CMK (cell line): ENCODE measurements around the gene KREMEN1.
A peak's percentile ranks its signal among the peaks of the same experiment; 100 is the strongest.

Experiments
- DNase-seq: peaks from one replicate; pipeline ENCODE4 v3.0.0-alpha.2; 2010; ENCODE audit warnings: low read depth

Gene KREMEN1

DNA sequence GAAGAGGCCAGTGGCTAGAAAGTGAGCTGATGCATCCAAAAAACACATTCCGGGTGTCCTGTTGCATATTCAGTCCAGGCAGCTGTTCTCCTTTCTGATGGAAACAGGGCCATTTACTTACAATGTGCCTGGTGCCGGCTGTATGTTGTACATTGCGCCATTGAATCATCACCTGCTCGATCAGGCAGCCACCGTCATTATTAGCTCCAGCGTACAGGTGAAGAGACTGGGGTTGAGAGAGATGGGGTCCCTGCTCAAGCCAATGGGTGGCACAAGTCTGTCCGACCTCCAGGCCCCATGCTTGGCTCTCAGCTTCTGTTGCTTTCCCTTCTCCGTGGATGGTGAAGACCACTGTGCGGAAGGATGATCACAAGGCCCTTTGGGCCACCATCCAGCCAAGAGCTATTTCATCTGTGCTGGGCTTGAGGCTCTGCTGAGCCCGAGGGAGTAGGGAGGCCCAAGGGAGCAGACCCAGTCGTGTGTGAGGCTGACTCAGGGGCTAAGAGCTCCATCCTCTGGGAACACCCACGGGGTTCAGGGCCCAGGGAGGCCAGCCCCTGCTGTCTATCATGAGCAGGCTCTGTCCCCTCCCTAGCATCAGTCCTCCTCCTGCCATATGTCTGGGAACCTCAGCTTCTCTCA is 112.1 kb downstream of the KREMEN1 start:
- DNase-seq, result no peak

GRCh38 chr22:29186302-29186701 is 113.5 kb downstream of the KREMEN1 start:
- DNase-seq, result no peak

DNA sequence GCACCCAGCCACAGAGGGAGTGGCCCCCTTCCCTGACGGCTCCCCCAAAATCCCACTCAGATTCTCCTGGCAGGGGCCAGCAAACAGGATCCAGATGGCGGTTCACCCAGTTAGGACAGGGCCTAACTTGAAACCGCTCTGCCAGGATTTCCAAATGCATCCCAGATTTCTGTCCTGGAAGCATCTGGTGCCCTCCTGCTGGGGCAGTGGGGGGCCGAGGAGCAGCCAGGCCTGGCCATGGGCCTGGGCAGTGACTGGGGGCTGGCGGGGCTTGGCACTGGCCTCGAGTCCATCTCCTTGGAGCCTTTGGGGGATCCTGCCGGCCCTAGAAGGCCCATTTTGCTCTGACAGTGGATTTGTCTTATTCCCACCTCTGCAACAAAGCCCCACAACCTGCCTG is 115.0 kb downstream of the KREMEN1 start:
- DNase-seq, result no peak

- no peak for DNase-seq
Observed at GRCh38 chr22:29190051-29190450, 117.2 kb downstream of the KREMEN1 start.

- DNase-seq, result no peak
Observed at GRCh38 chr22:29190918-29191317, 118.1 kb downstream of the KREMEN1 start.

- DNase-seq, result no peak
Observed at GRCh38 chr22:29193021-29193420, 120.2 kb downstream of the KREMEN1 start.

GRCh38 chr22:29194184-29194583 is 121.3 kb downstream of the KREMEN1 start:
- no peak for DNase-seq

DNA sequence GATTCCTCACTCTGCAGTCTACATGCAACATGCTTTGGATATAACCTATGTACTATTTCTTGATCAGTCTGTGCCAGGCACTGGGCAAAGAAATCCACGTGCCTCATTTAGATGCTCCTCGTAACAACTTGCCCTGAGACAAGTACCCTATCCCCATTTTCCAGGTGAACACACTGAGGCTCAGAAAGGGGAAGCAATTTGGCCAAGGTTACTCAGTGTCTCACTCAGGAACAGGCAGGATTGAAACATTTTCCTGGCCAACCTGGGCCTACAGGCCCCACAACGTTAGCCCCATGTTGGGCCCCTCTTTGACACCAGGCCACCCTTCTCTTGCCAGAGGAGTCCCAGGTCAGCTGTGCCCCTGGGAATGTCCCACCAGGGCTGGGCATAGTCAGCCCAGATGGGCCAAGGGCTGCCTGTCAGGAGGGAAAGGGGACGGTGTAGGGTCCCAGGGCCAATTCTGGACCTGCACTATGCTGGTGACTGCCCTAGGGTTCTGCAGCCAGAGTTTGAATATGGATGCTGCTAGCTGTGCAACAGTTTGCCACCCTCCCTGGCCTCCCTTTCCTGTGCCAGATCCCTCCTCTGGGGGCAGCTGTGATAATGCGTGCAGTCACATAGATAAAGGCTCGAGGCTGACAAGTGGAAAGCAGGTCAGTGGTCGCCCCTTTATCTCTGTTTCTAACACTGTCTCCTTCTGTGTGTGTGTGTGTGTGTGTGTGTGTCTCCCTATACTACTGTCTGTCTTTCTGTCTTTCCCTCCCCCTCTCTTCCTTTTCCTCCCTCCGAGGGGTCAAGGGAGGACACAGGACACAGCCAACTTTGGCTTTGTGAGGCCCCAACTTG is 122.5 kb downstream of the KREMEN1 start:
- DNase-seq, result peak; percentile 94

DNA sequence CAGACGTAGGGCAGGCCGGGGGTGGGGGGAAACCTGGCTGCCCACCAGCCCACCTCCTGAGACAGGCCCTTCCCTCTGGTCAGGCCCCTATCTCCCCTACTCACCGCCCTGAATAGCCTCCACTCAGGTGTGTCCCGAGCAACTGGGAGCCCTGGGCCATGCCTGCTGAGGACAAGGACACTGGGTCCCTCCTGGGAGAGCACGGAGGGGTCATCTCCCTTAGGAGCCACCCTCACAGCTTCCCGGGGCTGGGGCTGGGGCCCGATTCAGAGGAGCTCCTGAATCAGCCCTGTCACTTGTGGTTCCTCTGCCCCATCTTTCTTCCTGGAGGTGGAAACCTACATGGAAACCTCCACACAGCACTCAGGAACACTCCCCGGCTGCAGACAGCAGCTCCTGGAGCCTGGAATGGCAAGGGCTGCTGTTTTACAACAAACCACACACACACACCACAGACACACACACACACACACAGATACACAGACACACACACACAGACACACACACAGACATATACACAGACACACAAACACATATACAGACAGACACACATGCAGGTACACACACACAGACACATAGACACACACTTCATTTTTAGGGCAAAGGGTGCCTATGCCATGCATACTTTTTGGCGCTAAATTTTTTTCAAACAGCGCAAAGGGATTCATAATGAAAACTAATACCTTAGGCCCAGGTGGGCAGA is 123.3 kb downstream of the KREMEN1 start:
- no peak for DNase-seq

- DNase-seq, result no peak
Observed at GRCh38 chr22:29197096-29197495, 124.3 kb downstream of the KREMEN1 start.

DNA sequence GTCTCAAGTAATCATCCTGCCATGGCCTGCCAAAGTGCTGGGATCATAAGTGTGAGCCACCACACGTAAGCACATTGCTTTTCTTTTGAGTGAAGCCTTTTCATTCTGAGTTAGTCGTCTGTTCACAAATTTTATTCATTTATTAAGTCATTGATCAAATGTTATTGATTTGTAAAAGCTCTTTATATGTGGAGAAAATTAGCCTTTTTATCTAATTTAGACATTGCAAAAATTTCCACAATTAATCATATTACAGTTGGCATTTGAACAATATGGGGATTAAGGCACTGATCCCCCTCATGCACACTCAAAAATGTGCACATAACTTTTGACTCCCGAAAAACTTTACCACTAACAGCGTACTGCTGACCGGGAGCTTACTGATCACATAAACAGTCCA is 125.4 kb downstream of the KREMEN1 start:
- no peak for DNase-seq

DNA sequence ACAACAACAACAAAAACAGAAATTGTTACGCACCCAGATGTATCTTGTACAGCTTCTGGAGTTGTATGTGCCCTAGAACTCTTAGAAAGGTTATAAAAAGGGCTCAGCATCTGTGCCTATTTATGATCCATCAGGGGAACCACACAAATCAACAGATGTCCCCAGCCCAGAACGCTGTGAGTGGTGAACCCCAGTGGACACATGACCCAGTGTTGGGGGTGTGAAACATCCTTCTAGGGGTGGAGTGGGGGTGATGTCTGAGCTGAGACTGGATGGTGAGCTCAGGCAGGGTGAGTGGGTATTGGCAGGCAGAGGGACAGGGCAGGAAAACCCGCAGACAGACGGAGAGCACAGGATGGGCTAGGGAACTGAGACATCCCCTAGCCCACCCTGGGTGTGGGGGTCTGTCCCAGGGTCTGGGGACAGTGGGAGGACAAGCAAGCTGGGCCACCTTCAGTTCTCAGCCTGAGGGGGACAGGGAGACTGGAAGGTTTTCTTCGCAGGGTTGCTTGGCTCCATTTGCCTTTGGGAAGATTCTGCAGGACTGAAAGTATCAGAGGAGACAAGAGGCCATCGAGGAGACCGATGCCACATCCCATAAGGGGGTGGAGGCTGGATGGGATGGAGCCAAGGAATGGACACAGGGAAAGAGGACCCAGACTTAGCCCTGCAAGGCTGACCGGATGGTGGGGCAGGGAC is 127.0 kb downstream of the KREMEN1 start:
- DNase-seq, result no peak

DNA sequence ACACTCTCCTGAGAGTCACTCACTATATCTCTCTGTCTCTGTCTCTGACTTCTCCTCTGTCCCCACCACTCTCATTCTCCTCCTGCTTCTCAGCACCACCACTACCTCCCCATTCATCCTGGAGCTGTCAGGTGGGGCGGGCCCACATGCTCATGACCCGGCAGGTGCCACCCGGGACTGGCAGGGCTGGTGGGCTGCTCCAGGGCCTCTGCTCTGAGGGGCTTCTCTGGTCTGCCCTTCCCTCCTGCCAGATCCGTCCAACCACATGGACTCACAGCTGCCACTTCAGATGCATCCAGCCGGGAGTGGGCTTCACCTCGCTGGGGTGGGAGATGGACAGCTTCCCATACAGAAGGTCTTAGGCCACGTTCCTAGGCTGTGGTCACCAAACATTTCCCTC is 128.1 kb downstream of the KREMEN1 start:
- no peak for DNase-seq

DNA sequence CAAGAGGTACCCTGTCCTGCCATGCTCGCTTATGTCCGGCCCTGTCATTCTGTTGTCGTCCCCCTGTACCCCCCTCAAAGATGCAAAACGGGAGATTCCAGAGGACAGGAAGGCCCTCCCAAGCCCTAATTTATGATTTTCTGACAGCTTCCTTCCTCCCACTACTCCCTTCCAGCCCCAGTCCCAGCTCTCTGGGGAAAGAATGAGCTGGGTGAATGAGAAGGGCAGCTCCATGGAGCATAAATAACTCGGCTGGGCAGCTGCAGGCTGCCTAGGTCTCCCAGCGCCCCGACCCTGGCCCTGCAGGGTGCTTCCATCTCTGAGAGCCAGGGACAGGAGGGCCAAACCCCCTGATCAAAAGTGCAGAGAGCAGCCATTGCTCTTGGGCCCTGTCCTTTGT is 128.9 kb downstream of the KREMEN1 start:
- no peak for DNase-seq

DNA sequence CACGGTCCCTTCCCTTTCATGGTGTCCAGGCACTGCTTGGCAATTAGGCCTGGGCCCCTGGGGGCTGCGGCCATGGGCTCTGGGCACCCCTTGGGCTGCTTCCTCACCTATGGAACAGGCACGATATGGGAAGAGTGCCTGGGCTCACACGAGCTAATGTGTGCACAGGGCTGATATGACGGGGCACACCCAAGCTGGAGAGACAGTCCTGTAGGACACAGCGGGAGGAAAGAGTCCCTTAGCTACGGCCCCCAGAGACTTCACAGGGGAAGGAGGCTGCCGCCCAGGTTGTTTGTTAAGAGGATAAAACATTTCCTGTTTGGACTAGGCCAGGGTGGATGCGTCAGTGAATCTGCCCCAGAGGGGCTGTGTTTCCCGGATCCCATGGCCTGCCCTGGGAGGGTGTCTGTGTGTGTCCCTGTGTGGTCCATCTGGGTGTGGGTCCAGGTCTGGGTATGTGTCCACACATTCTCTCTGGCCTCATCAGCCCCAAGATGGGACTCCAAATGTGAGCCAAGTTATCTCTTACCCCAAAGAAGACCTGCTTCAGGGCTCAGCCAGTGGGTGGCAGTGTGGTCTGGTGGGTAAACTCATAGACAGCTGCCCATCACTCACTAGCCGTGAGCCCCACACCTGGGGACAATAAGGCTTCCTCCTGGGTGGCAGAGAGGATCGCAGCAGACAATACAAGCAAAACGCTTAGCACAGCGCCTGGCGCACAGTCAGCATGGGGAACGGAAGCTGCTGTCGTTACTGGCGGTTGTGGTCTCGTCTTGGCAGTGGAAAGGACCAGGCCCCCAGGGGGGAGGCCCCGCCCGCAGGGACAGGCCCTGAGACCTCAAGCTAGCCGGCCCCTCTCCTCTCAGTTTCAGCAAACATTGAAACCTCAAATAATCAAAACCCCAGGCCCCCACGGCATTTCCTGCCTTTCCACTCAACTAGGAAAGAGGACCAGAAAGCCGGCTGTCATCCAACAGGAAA is 129.7 kb downstream of the KREMEN1 start:
- DNase-seq, result peak; percentile 82

- no peak for DNase-seq
Observed at GRCh38 chr22:29203488-29204454, 130.9 kb downstream of the KREMEN1 start.

GRCh38 chr22:29204455-29205183 is 131.8 kb downstream of the KREMEN1 start:
- DNase-seq, result no peak

GRCh38 chr22:29205252-29205593 is 132.4 kb downstream of the KREMEN1 start:
- DNase-seq, result no peak

- DNase-seq, result no peak
Observed at GRCh38 chr22:29205594-29206371, 132.9 kb downstream of the KREMEN1 start, which contains the start of gene EMID1. TSS of gene EMID1 (plus strand) at chr22:29205896. CDS start at chr22:29206039, 143 bp downstream.
